ENCODE measurements around the gene FBXO42. TPM values are rescaled to one million over a fixed set of nuclear protein-coding genes. Genes with fewer than 3 reads are reported as not detected.
"Not testable (repeated sequence)": the region's sequence is repeated elsewhere in the genome, so short reads cannot be mapped to it uniquely, and the experiment has no call there.

Gene FBXO42
- total and polyA plus RNA-seq, 4 donors: 22.8 to 29.2 (median 27.5) TPM

DNA sequence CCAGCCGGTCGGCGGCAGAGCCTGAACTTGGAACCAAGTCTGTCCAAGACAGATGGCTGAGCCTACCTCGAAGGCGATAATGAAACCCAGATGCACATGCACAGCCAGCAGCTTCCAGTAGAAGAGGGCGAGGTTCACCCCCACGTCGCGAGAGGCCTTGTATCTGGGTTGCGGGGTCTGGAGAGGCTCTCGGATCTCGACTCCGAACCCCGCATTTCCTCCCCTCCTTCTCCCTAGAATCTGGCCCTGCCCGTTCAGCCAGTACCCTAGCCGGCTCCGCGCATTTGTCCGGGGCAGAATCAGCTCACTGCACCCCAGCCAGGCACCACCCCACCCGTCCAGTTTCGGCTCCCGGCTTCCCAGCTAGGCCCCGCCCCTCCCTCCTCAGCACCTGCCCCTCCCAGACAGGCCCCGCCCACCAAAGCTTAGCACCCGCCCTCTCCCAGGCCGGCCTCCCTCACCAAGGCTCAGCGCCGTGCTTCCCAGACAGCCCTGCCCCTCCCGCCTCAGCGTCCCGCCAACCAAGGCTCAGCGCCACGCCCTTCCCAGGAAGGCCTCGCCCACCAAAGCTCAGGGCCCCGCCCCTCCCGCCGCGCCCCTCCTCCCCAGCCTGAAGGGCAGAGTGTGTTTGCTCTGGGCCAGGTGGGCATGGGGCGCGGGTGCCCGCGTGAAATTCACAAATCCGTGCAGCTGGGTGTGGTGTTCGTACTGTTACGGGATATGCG lies 135.1 kb downstream of the FBXO42 start:
- H3K9me3 ChIP-seq (ENCODE audit: control insufficient read depth, insufficient read depth, low read length): no peaks in the 10 kb centered on the region
- DNase-seq (ENCODE audit: low read depth in 4 of 6, low spot score in 6 of 6): peak in 4 of 6 donors; percentile 73 to 96 (median 85)
- peak overlapping the region; percentile 59 for H3K27ac ChIP-seq (ENCODE audit: low read depth, low read length)
- H3K4me3 ChIP-seq (ENCODE audit: low read depth, low read length): peak overlapping the region; percentile 59
- no peaks in the 10 kb centered on the region for H3K36me3 ChIP-seq (ENCODE audit: control insufficient read depth, insufficient read depth, low read length)
- H3K27me3 ChIP-seq (ENCODE audit: control insufficient read depth, insufficient read depth, low read length): peaks cover 8% of the 10 kb centered on the region
- 2% methylated on average over 43 of the region's 46 CpGs for WGBS (ENCODE audit: insufficient coverage)
- peaks cover 28% of the 10 kb centered on the region for H3K4me1 ChIP-seq (ENCODE audit: control insufficient read depth, insufficient read depth, low read length)

DNA sequence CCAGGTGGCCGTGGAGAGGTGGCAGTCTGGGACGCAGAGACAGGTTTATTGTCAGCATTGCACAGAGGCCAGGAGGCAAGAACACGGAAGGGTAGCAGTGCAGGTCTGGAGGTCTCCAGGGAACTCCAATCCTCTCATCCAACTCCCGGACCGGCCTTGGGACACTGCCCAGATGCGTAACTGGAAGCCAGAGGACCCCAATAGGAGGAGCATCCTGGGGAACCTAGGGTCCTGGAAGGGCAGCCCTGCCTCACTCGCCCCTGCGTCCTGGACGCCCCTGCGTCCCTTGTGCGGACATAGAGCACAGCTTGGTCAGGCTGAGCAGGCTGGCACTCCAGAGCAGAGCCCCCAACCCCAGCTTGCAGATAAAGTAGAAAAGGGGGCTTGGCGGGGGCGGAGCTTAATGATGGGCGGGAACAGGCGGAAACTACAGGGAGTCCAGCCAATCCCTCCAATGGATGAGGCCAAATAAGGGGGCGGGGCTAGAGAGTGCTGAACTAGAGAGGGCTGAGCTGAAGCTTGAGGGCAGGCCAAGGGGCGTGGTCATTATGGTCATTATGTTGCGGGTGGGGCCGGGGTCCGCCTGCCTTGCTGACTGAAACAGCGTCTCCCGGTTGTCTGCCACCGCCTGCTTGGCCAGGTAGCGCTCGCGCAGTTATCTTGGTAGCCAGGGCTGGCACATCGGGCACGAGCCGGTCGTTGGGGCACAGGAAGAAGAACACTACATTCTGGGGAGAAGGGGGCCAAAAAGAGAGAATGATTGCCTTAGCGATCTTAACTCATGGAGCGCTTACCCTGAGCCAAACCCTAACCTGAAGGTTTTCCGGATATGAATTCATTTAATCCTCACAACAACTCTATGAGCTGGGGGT lies 136.2 kb downstream of the FBXO42 start:
- Histone ChIP-seq H3K9me3 (ENCODE audit: control insufficient read depth, insufficient read depth, low read length) (no peaks in the 10 kb centered on the region), H3K4me3 (ENCODE audit: low read depth, low read length) (peak overlapping the region; percentile 59), H3K4me1 (ENCODE audit: control insufficient read depth, insufficient read depth, low read length) (peaks cover 30% of the 10 kb centered on the region), H3K36me3 (ENCODE audit: control insufficient read depth, insufficient read depth, low read length) (no peaks in the 10 kb centered on the region), H3K27ac (ENCODE audit: low read depth, low read length) (peak overlapping the region; percentile 59), H3K27me3 (ENCODE audit: control insufficient read depth, insufficient read depth, low read length) (peaks cover 8% of the 10 kb centered on the region)
- peak in 4 of 6 donors; percentile 63 to 95 (median 82) for DNase-seq (ENCODE audit: low read depth in 4 of 6, low spot score in 6 of 6)
- WGBS (ENCODE audit: insufficient coverage): 9% methylated on average over 28 of the region's 33 CpGs

DNA sequence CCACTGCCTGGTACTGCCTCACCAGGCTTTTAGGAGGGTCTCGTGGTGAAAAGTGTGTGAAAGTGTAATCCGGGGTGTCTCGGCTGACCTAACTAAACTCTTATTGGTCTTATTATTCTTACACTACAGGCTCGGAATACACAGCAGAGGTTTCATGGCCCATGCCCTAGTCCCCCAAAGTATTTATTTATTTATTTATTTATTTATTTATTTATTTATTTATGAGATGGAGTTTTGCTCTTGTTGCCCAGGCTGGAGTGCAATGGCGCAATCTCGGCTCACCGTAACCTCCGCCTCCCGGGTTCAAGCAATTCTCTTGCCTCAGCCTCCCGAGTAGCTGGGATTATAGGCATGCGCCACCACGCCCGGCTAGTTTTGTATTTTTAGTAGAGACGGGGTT lies 137.0 kb downstream of the FBXO42 start:
- H3K9me3 ChIP-seq (ENCODE audit: control insufficient read depth, insufficient read depth, low read length); DNase-seq (ENCODE audit: low read depth in 4 of 6, low spot score in 6 of 6); H3K27me3 ChIP-seq (ENCODE audit: control insufficient read depth, insufficient read depth, low read length); H3K4me3 ChIP-seq (ENCODE audit: low read depth, low read length); H3K36me3 ChIP-seq (ENCODE audit: control insufficient read depth, insufficient read depth, low read length); H3K27ac ChIP-seq (ENCODE audit: low read depth, low read length): not testable (repeated sequence)
- WGBS (ENCODE audit: insufficient coverage): no CpG with 5 or more reads among the region's 14 CpGs
- H3K4me1 ChIP-seq (ENCODE audit: control insufficient read depth, insufficient read depth, low read length): peaks cover 38% of the 10 kb centered on the region

DNA sequence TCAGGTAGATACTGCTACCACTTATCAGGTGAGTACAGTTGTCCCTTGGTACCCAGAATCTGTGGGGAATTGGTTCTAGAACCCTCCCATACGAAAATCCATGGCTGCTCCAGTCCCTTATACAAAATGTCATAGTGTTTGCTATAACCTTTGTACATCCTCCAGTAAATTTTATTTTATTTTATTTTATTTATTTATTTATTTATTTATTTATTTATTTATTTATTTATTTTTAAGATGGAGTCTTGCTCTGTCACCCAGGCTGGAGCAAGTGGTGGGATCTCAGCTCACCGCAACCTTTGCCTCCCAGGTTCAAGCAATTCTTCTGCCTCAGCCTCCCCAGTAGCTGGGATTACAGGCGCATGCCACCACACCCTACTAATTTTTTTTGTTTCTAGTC lies 138.7 kb downstream of the FBXO42 start:
- H3K27ac ChIP-seq (ENCODE audit: low read depth, low read length); H3K27me3 ChIP-seq (ENCODE audit: control insufficient read depth, insufficient read depth, low read length); H3K9me3 ChIP-seq (ENCODE audit: control insufficient read depth, insufficient read depth, low read length); DNase-seq (ENCODE audit: low read depth in 4 of 6, low spot score in 6 of 6); H3K36me3 ChIP-seq (ENCODE audit: control insufficient read depth, insufficient read depth, low read length); H3K4me3 ChIP-seq (ENCODE audit: low read depth, low read length): not testable (repeated sequence)
- peaks cover 50% of the 10 kb centered on the region for H3K4me1 ChIP-seq (ENCODE audit: control insufficient read depth, insufficient read depth, low read length)
- WGBS (ENCODE audit: insufficient coverage): 100% methylated on average over 1 of the region's 3 CpGs

DNA sequence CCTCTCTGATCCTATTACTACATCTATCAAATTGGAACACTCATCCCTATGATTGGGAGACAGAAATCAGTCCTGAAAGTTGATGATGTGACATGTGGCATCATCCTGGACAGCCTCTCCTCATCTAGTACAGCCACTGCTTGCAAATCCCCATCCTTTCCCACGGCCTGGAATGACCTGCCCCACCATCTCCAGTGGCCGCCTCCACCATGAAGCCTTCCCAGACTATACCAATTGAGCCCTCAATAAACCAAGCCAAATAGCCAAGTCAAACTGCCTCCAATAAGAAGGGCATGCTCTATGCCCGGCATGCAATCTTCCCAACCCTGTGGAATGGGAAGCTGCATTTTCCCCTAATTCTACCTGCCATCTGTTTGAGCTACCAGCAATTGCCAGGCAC lies 139.3 kb downstream of the FBXO42 start:
- Histone ChIP-seq H3K36me3 (ENCODE audit: control insufficient read depth, insufficient read depth, low read length) (no peaks in the 10 kb centered on the region), H3K9me3 (ENCODE audit: control insufficient read depth, insufficient read depth, low read length) (no peaks in the 10 kb centered on the region), H3K4me3 (ENCODE audit: low read depth, low read length) (no peak overlapping the region), H3K27ac (ENCODE audit: low read depth, low read length) (no peak overlapping the region), H3K4me1 (ENCODE audit: control insufficient read depth, insufficient read depth, low read length) (peaks cover 54% of the 10 kb centered on the region), H3K27me3 (ENCODE audit: control insufficient read depth, insufficient read depth, low read length) (peaks cover 8% of the 10 kb centered on the region)
- DNase-seq (ENCODE audit: low read depth in 4 of 6, low spot score in 6 of 6): no peak
- 75% methylated on average over 2 of the region's 3 CpGs for WGBS (ENCODE audit: insufficient coverage)

DNA sequence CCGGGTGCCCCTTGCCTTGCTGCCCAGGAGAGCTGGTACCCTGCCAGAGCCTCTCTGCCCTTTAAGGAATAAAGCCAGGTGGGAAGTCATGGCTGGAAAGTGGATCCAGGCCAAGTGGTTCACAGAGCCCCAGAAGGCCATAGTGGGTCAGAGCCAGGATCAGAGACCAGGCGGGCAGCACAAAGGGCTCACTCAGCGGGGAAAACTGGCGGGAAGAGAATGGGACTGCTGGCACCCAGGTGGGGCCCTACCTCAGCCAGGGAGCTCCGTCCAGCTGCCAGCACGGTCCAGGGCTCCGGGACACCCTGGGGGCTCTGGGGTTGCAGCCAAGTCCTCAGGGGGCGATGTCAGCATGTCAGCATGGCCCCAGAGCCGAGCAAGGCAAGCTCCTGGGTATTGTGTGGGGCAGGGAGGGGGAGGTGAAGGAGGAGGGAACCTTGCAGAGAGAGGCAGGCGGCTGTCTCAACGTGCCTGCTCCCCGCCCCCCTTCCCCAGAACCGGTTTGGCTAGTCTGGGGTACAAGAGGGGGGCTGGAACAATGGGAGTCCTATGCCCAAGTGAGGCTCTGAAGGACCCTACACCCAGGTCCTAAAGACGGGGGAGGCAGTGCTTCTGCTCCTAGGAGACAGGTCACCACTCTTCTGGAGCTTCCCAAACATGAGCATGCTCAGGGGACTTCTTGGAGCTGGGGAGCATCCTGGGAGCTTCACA lies 139.9 kb downstream of the FBXO42 start, which contains the start of gene ARHGEF19:
ARHGEF19 (minus strand) TSS at position 402 of the 711 bp plus-strand sequence. CDS start 3,598 bp downstream, outside the sequence.
- no peaks in the 10 kb centered on the region for H3K9me3 ChIP-seq (ENCODE audit: control insufficient read depth, insufficient read depth, low read length)
- H3K4me1 ChIP-seq (ENCODE audit: control insufficient read depth, insufficient read depth, low read length): peaks cover 54% of the 10 kb centered on the region
- H3K36me3 ChIP-seq (ENCODE audit: control insufficient read depth, insufficient read depth, low read length): no peaks in the 10 kb centered on the region
- H3K4me3 ChIP-seq (ENCODE audit: low read depth, low read length): no peak within 1 kb of the TSS
- no peak within 1 kb of the TSS for H3K27ac ChIP-seq (ENCODE audit: low read depth, low read length)
- H3K27me3 ChIP-seq (ENCODE audit: control insufficient read depth, insufficient read depth, low read length): peaks cover 8% of the 10 kb centered on the region
- WGBS (ENCODE audit: insufficient coverage): 21% methylated on average over 14 of the region's 14 CpGs
- DNase-seq (ENCODE audit: low read depth in 4 of 6, low spot score in 6 of 6): no peak

DNA sequence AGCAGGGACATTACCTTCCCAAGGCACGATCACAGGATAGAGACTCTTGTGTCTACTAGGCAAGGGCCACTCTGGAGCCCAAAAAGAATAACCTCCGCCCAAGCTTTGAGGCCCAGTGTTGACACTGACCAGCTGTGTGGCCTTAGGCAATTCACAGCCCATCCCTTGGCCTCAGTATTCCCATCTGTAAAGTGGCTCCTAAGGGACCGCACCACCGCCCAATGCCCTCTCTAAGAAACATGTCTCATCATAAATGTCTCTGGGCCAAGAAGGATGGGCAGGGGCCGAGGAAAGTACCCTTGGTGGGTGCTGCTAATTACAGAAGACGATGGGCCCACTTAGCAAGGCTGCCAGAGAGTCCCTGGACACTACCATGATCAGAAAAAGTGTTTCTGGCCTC lies 140.5 kb downstream of the FBXO42 start:
- Histone ChIP-seq H3K9me3 (ENCODE audit: control insufficient read depth, insufficient read depth, low read length) (no peaks in the 10 kb centered on the region), H3K4me1 (ENCODE audit: control insufficient read depth, insufficient read depth, low read length) (peaks cover 53% of the 10 kb centered on the region), H3K4me3 (ENCODE audit: low read depth, low read length) (no peak overlapping the region), H3K27ac (ENCODE audit: low read depth, low read length) (no peak overlapping the region), H3K27me3 (ENCODE audit: control insufficient read depth, insufficient read depth, low read length) (peaks cover 8% of the 10 kb centered on the region), H3K36me3 (ENCODE audit: control insufficient read depth, insufficient read depth, low read length) (no peaks in the 10 kb centered on the region)
- WGBS (ENCODE audit: insufficient coverage): 81% methylated on average over 5 of the region's 6 CpGs
- no peak for DNase-seq (ENCODE audit: low read depth in 4 of 6, low spot score in 6 of 6)

DNA sequence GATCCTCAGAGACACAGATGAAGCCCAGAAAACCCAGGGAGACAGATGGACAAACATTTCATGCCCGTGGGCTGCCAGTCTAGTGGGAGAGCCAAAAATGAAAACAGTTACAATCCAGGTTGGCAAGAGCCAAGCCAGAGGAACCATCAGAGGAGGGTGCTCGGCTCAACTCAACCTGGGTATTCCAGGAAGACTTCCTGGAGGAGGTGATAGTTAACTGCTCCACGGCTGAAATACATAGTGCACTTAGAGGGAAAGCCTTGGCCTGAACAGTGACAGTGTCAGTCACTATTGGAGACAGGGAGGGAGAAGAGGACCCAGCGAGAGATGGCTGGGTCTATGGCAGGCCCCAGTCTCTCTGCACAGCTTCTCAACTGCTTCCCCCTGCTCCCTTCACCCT lies 141.7 kb downstream of the FBXO42 start:
- peak in 1 of 6 donors; percentile 40 for DNase-seq (ENCODE audit: low read depth in 4 of 6, low spot score in 6 of 6)
- peak overlapping the region; percentile 72 for H3K27ac ChIP-seq (ENCODE audit: low read depth, low read length)
- no peak overlapping the region for H3K4me3 ChIP-seq (ENCODE audit: low read depth, low read length)
- H3K4me1 ChIP-seq (ENCODE audit: control insufficient read depth, insufficient read depth, low read length): peaks cover 49% of the 10 kb centered on the region
- no peaks in the 10 kb centered on the region for H3K36me3 ChIP-seq (ENCODE audit: control insufficient read depth, insufficient read depth, low read length)
- 70% methylated on average over 3 of the region's 4 CpGs for WGBS (ENCODE audit: insufficient coverage)
- no peaks in the 10 kb centered on the region for H3K27me3 ChIP-seq (ENCODE audit: control insufficient read depth, insufficient read depth, low read length)
- H3K9me3 ChIP-seq (ENCODE audit: control insufficient read depth, insufficient read depth, low read length): no peaks in the 10 kb centered on the region

DNA sequence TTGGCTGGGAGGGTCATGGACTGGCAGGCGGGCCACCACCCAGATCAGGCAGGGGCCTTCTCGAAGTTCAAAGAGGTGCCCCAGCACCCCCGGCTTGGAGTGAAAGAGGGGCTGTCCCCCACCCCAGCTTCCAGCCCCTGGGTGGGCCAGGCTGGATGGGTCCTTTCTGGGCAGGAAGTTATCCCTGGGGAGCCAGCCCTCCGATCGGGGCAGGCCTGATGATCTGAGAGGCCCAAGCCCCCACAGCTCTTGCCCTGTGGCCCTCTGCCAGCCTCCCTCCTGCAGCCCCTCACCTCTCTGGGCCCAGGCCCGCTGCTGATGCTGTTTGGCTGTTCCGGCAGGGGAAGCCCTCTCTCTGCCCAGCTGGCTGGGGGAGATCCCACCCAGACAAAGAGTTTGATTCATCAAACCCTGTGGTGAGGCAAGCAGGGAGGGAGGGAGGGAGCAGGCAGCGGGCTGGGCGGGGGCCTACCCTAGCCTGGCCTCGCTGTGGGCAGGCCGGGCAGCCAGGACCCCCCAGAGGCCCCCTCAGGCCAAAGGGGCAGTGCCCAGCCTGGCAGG lies 142.4 kb downstream of the FBXO42 start:
- DNase-seq (ENCODE audit: low read depth in 4 of 6, low spot score in 6 of 6): peak in 2 of 6 donors; percentile 64 to 77
- WGBS (ENCODE audit: insufficient coverage): 15% methylated on average over 4 of the region's 11 CpGs
- no peaks in the 10 kb centered on the region for H3K27me3 ChIP-seq (ENCODE audit: control insufficient read depth, insufficient read depth, low read length)
- peak overlapping the region; percentile 72 for H3K27ac ChIP-seq (ENCODE audit: low read depth, low read length)
- no peaks in the 10 kb centered on the region for H3K36me3 ChIP-seq (ENCODE audit: control insufficient read depth, insufficient read depth, low read length)
- H3K4me3 ChIP-seq (ENCODE audit: low read depth, low read length): no peak overlapping the region
- H3K9me3 ChIP-seq (ENCODE audit: control insufficient read depth, insufficient read depth, low read length): no peaks in the 10 kb centered on the region
- H3K4me1 ChIP-seq (ENCODE audit: control insufficient read depth, insufficient read depth, low read length): peaks cover 50% of the 10 kb centered on the region

All from spinal cord (tissue), 10 donors.